HCT116 (cell line): Measurements from ENCODE around the gene CSPG4. TPM values are rescaled to one million over a fixed set of nuclear protein-coding genes. Genes with fewer than 3 reads are reported as not detected.

Source experiments
- ATAC-seq: fragments of 200-7000 bp; cut with Tn5 transposase; 2 replicates; pipeline ENCODE4 v1.9.1; 2020; ENCODE audit warnings: mild to moderate bottlenecking, moderate library complexity
- BruUV-seq: library from RNA; stranded (reverse); fragments of 400-500 nt; replicated peaks from 2 replicates; lab custom pipeline; 2021; lab: Mats Ljungman, UMichigan
- CTCF ChIA-PET: fragments of 300-600 bp; sonication (Branson Sonifier 250); formaldehyde crosslinking; loops from one replicate; lab custom pipeline; 2021; ENCODE audit warnings: antibody characterized with exemption; lab: Charles Lee
- POLR2A ChIA-PET: fragments of 300-600, 350-600 bp; sonication (Branson Sonifier 250); formaldehyde crosslinking; loops from one replicate; lab custom pipeline; 2021; ENCODE audit warnings: antibody characterized with exemption; lab: Charles Lee
- RAD21 ChIA-PET, 2 experiments: fragments of 300-600 bp; sonication (Branson Sonifier 250); formaldehyde crosslinking; loops; one replicate each; lab custom pipeline; 2023; ENCODE audit warnings: low total read pairs in 2 of 2; ENCODE audit not compliant: uncharacterized antibody in 2 of 2, unreplicated experiment in 2 of 2, low non-redundant PET in 1 of 2; lab: Charles Lee
- DNase-seq: peaks from one replicate; pipeline ENCODE4 v3.0.0-alpha.2; 2010; ENCODE audit warnings: low read depth, low spot score
- H2AFZ ChIP-seq: fragments of 200-600 bp; shearing (Covaris generic), sonication (generic); 2 replicates; pipeline ENCODE4 v1.6.1; 2017; ENCODE audit warnings: low read depth, mixed run types, mixed read lengths, antibody characterized with exemption, low read length; ENCODE audit not compliant: poor library complexity, severe bottlenecking
- H3K27ac ChIP-seq: 2 replicates; pipeline ENCODE4 v1.5.1; 2012; ENCODE audit warnings: low read depth, low read length
- H3K27me3 ChIP-seq: fragments of 200-600 bp; sonication (generic); 2 replicates; pipeline ENCODE4 v1.6.1; 2016; ENCODE audit warnings: mixed run types, low read length, mixed read lengths; ENCODE audit not compliant: insufficient read depth
- H3K36me3 ChIP-seq, 2 experiments: fragments of 200-500 bp in 1 of 2; fragments of 200-600 bp in 1 of 2; sonication (Bioruptor generic) in 1 of 2; sonication (generic) in 1 of 2; 2 replicates each; pipeline versions ENCODE4 v1.5.1 to v1.6.1; 2014 to 2016; ENCODE audit warnings: low read length in 2 of 2, inconsistent platforms in 1 of 2, mixed read lengths in 1 of 2, mixed run types in 1 of 2; ENCODE audit not compliant: insufficient read depth in 2 of 2, control insufficient read depth in 1 of 2
- H3K4me1 ChIP-seq, 2 experiments: fragments of 200-600 bp in 1 of 2; sonication (generic) in 1 of 2; 2 replicates each; pipeline versions ENCODE4 v1.5.1 to v1.6.1; 2012 to 2017; ENCODE audit warnings: low read length in 2 of 2, inconsistent platforms in 1 of 2, mild to moderate bottlenecking in 1 of 2, mixed read lengths in 1 of 2, mixed run types in 1 of 2, moderate library complexity in 1 of 2; ENCODE audit not compliant: insufficient read depth in 2 of 2, control insufficient read depth in 1 of 2
- H3K4me2 ChIP-seq: fragments of 200-600 bp; sonication (generic); 2 replicates; pipeline ENCODE4 v1.6.1; 2017; ENCODE audit warnings: mixed run types, low read length, mixed read lengths
- H3K4me3 ChIP-seq, 2 experiments: fragments of 200-600 bp in 1 of 2; sonication (generic) in 1 of 2; replicated peaks in 1 of 2; 2 replicates each; pipeline ENCODE4 v1.5.1; 2011 to 2016; ENCODE audit warnings: low read length in 2 of 2, control low read depth in 1 of 2, low read depth in 1 of 2, mild to moderate bottlenecking in 1 of 2, mixed read lengths in 1 of 2, mixed run types in 1 of 2
- H3K79me2 ChIP-seq: fragments of 200-600 bp; sonication (generic); 2 replicates; pipeline ENCODE4 v1.6.1; 2017; ENCODE audit warnings: mild to moderate bottlenecking, mixed run types, low read length, moderate library complexity, mixed read lengths; ENCODE audit not compliant: insufficient read depth
- H3K9ac ChIP-seq: fragments of 200-600 bp; sonication (generic); 2 replicates; pipeline ENCODE4 v1.6.1; 2016; ENCODE audit warnings: low read length, mixed read lengths
- H3K9me2 ChIP-seq: fragments of 200-600 bp; sonication (generic), shearing (Covaris generic); 2 replicates; pipeline ENCODE4 v1.6.1; 2017; ENCODE audit warnings: mixed run types, mild to moderate bottlenecking, moderate library complexity; ENCODE audit not compliant: insufficient read depth
- H3K9me3 ChIP-seq, 2 experiments: fragments of 200-500 bp in 1 of 2; fragments of 200-600 bp in 1 of 2; sonication (Bioruptor generic) in 1 of 2; sonication (generic) in 1 of 2; 2 replicates each; pipeline ENCODE4 v1.6.1; 2014 to 2017; ENCODE audit warnings: low read length in 2 of 2, mixed read lengths in 2 of 2, inconsistent platforms in 1 of 2, low read depth in 1 of 2, mild to moderate bottlenecking in 1 of 2, mixed run types in 1 of 2, moderate library complexity in 1 of 2; ENCODE audit not compliant: control insufficient read depth in 1 of 2, insufficient read depth in 1 of 2
- H4K20me1 ChIP-seq: fragments of 200-600 bp; sonication (generic), shearing (Covaris generic); 2 replicates; pipeline ENCODE4 v1.6.1; 2017; ENCODE audit warnings: mixed run types, mild to moderate bottlenecking, moderate library complexity; ENCODE audit not compliant: insufficient read depth
- ATF3 ChIP-seq: IDR thresholded peaks from 2 replicates; pipeline ENCODE4 v1.6.1; 2012
- EGR1 ChIP-seq: IDR thresholded peaks from 2 replicates; pipeline ENCODE4 v1.6.1; 2012; ENCODE audit warnings: low read depth
- ELF1 ChIP-seq: IDR thresholded peaks from 2 replicates; pipeline ENCODE4 v1.6.1; 2012; ENCODE audit warnings: low read depth, borderline replicate concordance
- EZH2phosphoT487 ChIP-seq: fragments of 200-600 bp; IDR thresholded peaks from 2 replicates; pipeline ENCODE4 v1.6.1; 2018; ENCODE audit warnings: antibody characterized with exemption, borderline replicate concordance
- JUND ChIP-seq: IDR thresholded peaks from 2 replicates; pipeline ENCODE4 v1.6.1; 2012
- MAX ChIP-seq: IDR thresholded peaks from 2 replicates; pipeline ENCODE4 v1.6.1; 2012
- SP1 ChIP-seq: IDR thresholded peaks from 2 replicates; pipeline ENCODE4 v1.6.1; 2012; ENCODE audit warnings: low read depth
- TCF7L2 ChIP-seq: IDR thresholded peaks from 2 replicates; pipeline ENCODE4 v1.7.0; 2011; ENCODE audit warnings: borderline replicate concordance, inconsistent platforms; ENCODE audit not compliant: insufficient read depth, insufficient read length; ENCODE audit errors: extremely low read depth
- ZBTB33 ChIP-seq: IDR thresholded peaks from 2 replicates; pipeline ENCODE4 v1.6.1; 2011; ENCODE audit warnings: mild to moderate bottlenecking, low read length, moderate library complexity; ENCODE audit not compliant: insufficient replicate concordance; ENCODE audit errors: extremely low read depth
- ZFX ChIP-seq: fragments of 450-650 bp; IDR thresholded peaks from 2 replicates; pipeline ENCODE4 v1.6.1; 2017
- ZNF274 ChIP-seq: fragments of 200-500 bp; sonication (Bioruptor generic); IDR thresholded peaks from 2 replicates; pipeline ENCODE4 v1.6.1; 2014; ENCODE audit warnings: mild to moderate bottlenecking, low read depth, low read length, inconsistent platforms
- intact Hi-C: fragments of 100-400 bp; cut with micrococcal nuclease; formaldehyde crosslinking; loops from 2 replicates; pipeline ENCODE4 v1.10.0; 2022
- total RNA-seq: library from RNA; stranded (reverse); gene quantifications from one replicate; pipeline ENCODE4 v1.2.1, GENCODE V29; 2021; ENCODE audit not compliant: unreplicated experiment

CSPG4 gene
- total RNA-seq, 1 experiment from 2014 or later: 18.1 TPM

DNA sequence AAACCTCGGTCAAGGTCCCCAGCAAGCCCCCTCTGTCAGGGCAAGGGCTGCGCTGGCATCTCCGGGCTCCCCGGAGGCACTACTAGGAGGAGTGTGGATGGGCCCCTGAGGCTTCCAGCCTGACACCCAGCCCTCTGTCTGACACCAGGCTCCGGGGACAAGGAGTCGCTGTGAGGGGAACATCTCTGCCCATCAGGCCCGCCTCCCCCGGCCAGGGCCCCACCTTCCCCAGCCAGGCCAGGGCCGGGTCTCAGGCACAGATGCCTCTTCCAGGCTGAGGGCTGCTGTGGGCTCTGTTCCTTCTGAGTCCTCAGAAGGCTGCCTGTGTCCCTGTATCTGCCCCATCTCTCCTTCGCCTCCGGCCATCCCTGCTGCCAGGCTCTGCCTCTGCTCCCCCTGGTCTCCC, 15.8 kb downstream of the CSPG4 start (continued):
- TF ChIP-seq TCF7L2 (no peak), MAX (no peak), EZH2phosphoT487 (no peak), ZFX (no peak), JUND (no peak), EGR1 (no peak), ZNF274 (no peak), SP1 (no peak), ELF1 (no peak), ATF3 (no peak)

- Histone ChIP-seq H3K4me1 (peaks cover 10 to 19% of the 10 kb centered on the region in 2 experiments; a peak in 3 of 4 replicates), H4K20me1 (no peaks in the 10 kb centered on the region), H3K36me3 (no peaks in the 10 kb centered on the region), H3K9ac (no peak overlapping the region), H2AFZ (no peak overlapping the region), H3K9me3 (no peaks in the 10 kb centered on the region), H3K27me3 (no peaks in the 10 kb centered on the region), H3K4me3 (no peak overlapping the region), H3K9me2 (no peaks in the 10 kb centered on the region), H3K4me2 (no peak overlapping the region), H3K79me2 (no peaks in the 10 kb centered on the region), H3K27ac (no peak overlapping the region)
- intact Hi-C loops: no loop called here
- TF ChIP-seq ZBTB33: no peak
- ATAC-seq (no peak), DNase-seq (no peak)
- ChIA-PET POLR2A (no interaction called here), RAD21 (no interaction called here), CTCF (no interaction called here)
- BruUV-seq: no TSS peak
Observed at GRCh38 chr15:75696311-75696720, 16.3 kb downstream of the CSPG4 start.
